ENCODE data around the gene SLC5A6. TPM values are rescaled to one million over a fixed set of nuclear protein-coding genes. Genes with fewer than 3 reads are reported as not detected.
"Not testable (repeated sequence)": the region's sequence is repeated elsewhere in the genome, so short reads cannot be mapped to it uniquely, and the experiment has no call there.

Gene SLC5A6
- total RNA-seq, 1 donor from 2014 or later = 20.8 TPM

- no peaks in the 10 kb centered on the region for H3K27me3 ChIP-seq (ENCODE audit: low read depth)
- no peak for TF ChIP-seq CTCF (IDR thresholded peaks at IDR 0.05)
- no peaks in the 10 kb centered on the region for H3K36me3 ChIP-seq
- H3K27ac ChIP-seq = peak overlapping the region; percentile 20
- intact Hi-C loops (cut with DNase I) = no loop called here
- no peaks in the 10 kb centered on the region for H3K9me3 ChIP-seq
- DNase-seq (no peak), ATAC-seq (peak; percentile 23 to 28)
- H3K4me1 ChIP-seq = no peaks in the 10 kb centered on the region
- H3K4me3 ChIP-seq = no peak overlapping the region
Observed at GRCh38 chr2:27184115-27184514, 28.0 kb downstream of the SLC5A6 start.

GRCh38 chr2:27182346-27182745 is 29.7 kb downstream of the SLC5A6 start:
- DNase-seq = no peak
- Histone ChIP-seq H3K36me3 (no peaks in the 10 kb centered on the region), H3K4me1 (no peaks in the 10 kb centered on the region), H3K9me3 (no peaks in the 10 kb centered on the region), H3K27ac (peak overlapping the region; percentile 57), H3K4me3 (no peak overlapping the region), H3K27me3 (ENCODE audit: low read depth) (no peaks in the 10 kb centered on the region)
- TF ChIP-seq CTCF (IDR thresholded peaks at IDR 0.05) = no peak
- ATAC-seq = no peak
- intact Hi-C loops (cut with DNase I) = no loop called here

GRCh38 chr2:27179344-27180000 is 32.6 kb downstream of the SLC5A6 start:
- DNase-seq (no peak), ATAC-seq (no peak)
- no peaks in the 10 kb centered on the region for H3K4me1 ChIP-seq
- intact Hi-C loops (cut with DNase I) = no loop called here
- no peak overlapping the region for H3K27ac ChIP-seq
- H3K36me3 ChIP-seq = no peaks in the 10 kb centered on the region
- TF ChIP-seq CTCF (IDR thresholded peaks at IDR 0.05) = no peak
- H3K4me3 ChIP-seq = no peak overlapping the region
- no peaks in the 10 kb centered on the region for H3K27me3 ChIP-seq (ENCODE audit: low read depth)
- no peaks in the 10 kb centered on the region for H3K9me3 ChIP-seq

GRCh38 chr2:27178469-27178868 is 33.6 kb downstream of the SLC5A6 start:
- DNase-seq (no peak), ATAC-seq (no peak)
- Histone ChIP-seq H3K27ac (no peak overlapping the region), H3K36me3 (no peaks in the 10 kb centered on the region), H3K4me1 (no peaks in the 10 kb centered on the region), H3K4me3 (no peak overlapping the region), H3K27me3 (ENCODE audit: low read depth) (no peaks in the 10 kb centered on the region), H3K9me3 (no peaks in the 10 kb centered on the region)
- TF ChIP-seq CTCF (IDR thresholded peaks at IDR 0.05) = no peak
- intact Hi-C loops (cut with DNase I) = no loop called here

DNA sequence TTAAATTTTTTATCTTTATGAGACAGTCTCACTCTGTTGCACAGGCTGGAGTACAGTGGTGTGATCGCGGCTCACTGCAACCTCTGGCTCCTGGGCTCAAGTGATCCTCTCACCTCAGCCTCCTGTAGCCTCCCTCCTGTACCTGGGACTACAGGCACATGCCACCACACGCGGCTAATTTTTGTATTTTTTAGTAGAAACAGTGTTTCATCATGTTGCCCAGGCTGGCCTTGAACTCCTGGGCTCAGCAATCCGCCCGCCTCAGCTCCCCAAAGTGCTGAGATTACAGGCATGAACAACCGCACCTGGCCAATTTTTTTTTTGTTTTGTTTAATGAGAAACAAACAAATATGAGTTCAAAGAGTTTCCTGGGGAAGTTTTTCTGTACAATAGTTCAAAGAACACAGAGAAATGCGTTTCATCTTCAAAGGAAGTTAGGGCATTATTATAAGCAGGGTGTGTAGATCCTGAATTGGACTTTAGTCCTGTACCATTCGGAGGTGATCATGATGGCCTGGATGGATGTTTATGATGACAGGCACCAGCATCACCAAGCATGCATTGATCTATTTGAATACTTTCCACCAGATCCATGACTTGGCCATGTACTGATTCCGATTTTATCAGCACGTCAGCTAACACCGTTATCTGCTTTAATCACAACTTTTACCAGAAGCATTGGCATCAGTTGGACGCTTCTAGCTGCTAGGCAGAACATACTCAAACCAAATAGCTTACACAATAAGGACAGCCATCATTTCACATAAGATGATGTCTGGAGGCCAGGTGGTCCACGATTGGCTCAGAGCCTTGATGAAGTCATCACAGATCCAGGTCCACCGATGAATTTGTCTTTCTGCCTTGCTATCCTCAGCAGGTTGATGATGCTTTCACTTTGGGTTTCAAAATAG is 34.4 kb downstream of the SLC5A6 start:
- H3K27ac ChIP-seq = no peak overlapping the region
- intact Hi-C loops (cut with DNase I) = no loop called here
- no peak for TF ChIP-seq CTCF (IDR thresholded peaks at IDR 0.05)
- DNase-seq = no peak
- no peaks in the 10 kb centered on the region for H3K27me3 ChIP-seq (ENCODE audit: low read depth)
- H3K4me1 ChIP-seq = no peaks in the 10 kb centered on the region
- H3K9me3 ChIP-seq = no peaks in the 10 kb centered on the region
- ATAC-seq = no peak
- H3K36me3 ChIP-seq = no peaks in the 10 kb centered on the region
- no peak overlapping the region for H3K4me3 ChIP-seq

- H3K9me3 ChIP-seq; H3K36me3 ChIP-seq; H3K4me3 ChIP-seq; H3K4me1 ChIP-seq; H3K27me3 ChIP-seq (ENCODE audit: low read depth); H3K27ac ChIP-seq; ATAC-seq; intact Hi-C loops (cut with DNase I); DNase-seq: not testable (repeated sequence)
Observed at GRCh38 chr2:27175781-27176180, 36.3 kb downstream of the SLC5A6 start.

Data from lower lobe of right lung (tissue), 2 donors.